Measurements from ENCODE around the gene ARHGAP15. TPM values are rescaled to one million over a fixed set of nuclear protein-coding genes. Genes with fewer than 3 reads are reported as not detected.

ARHGAP15 gene
- total RNA-seq, 2 donors from 2014 or later = 2.6 to 6.9 TPM

- Histone ChIP-seq H3K36me3 (no peaks in the 10 kb centered on the region), H3K27ac (no peak overlapping the region), H3K9me3 (no peaks in the 10 kb centered on the region), H3K4me1 (no peaks in the 10 kb centered on the region), H3K27me3 (no peaks in the 10 kb centered on the region), H3K4me3 (no peak overlapping the region)
- DNase-seq (ENCODE audit: low spot score) = no peak
- TF ChIP-seq CTCF (IDR thresholded peaks at IDR 0.05) = no peak
Measured at GRCh38 chr2:143762176-143762928, 633.1 kb downstream of the ARHGAP15 start.

- Histone ChIP-seq H3K27ac (no peak overlapping the region), H3K9me3 (no peaks in the 10 kb centered on the region), H3K4me3 (no peak overlapping the region), H3K4me1 (no peaks in the 10 kb centered on the region), H3K36me3 (no peaks in the 10 kb centered on the region), H3K27me3 (no peaks in the 10 kb centered on the region)
- no peak for TF ChIP-seq CTCF (IDR thresholded peaks at IDR 0.05)
- no peak for DNase-seq (ENCODE audit: low spot score)
Measured at GRCh38 chr2:143764261-143764660, 635.0 kb downstream of the ARHGAP15 start.

GRCh38 chr2:143764706-143765105 is 635.5 kb downstream of the ARHGAP15 start:
- H3K9me3 ChIP-seq = no peaks in the 10 kb centered on the region
- no peak for DNase-seq (ENCODE audit: low spot score)
- no peaks in the 10 kb centered on the region for H3K4me1 ChIP-seq
- H3K36me3 ChIP-seq = no peaks in the 10 kb centered on the region
- TF ChIP-seq CTCF (IDR thresholded peaks at IDR 0.05) = no peak
- no peaks in the 10 kb centered on the region for H3K27me3 ChIP-seq
- no peak overlapping the region for H3K27ac ChIP-seq
- H3K4me3 ChIP-seq = no peak overlapping the region

GRCh38 chr2:143768991-143769390 is 639.8 kb downstream of the ARHGAP15 start:
- Histone ChIP-seq H3K9me3 (no peaks in the 10 kb centered on the region), H3K27me3 (no peaks in the 10 kb centered on the region), H3K36me3 (no peaks in the 10 kb centered on the region), H3K4me1 (no peaks in the 10 kb centered on the region), H3K27ac (no peak overlapping the region), H3K4me3 (no peak overlapping the region)
- no peak for TF ChIP-seq CTCF (IDR thresholded peaks at IDR 0.05)
- no peak for DNase-seq (ENCODE audit: low spot score)

GRCh38 chr2:143771939-143772338 is 642.7 kb downstream of the ARHGAP15 start:
- no peak for TF ChIP-seq CTCF (IDR thresholded peaks at IDR 0.05)

More at GRCh38 chr2:143771939-143772338, 642.7 kb downstream of the ARHGAP15 start:
- no peak for DNase-seq (ENCODE audit: low spot score)
- Histone ChIP-seq H3K27ac (no peak overlapping the region), H3K4me1 (no peaks in the 10 kb centered on the region), H3K27me3 (no peaks in the 10 kb centered on the region), H3K4me3 (no peak overlapping the region), H3K9me3 (no peaks in the 10 kb centered on the region), H3K36me3 (no peaks in the 10 kb centered on the region)

Measured in right atrium auricular region (tissue), 2 donors.